ENCODE results near the gene SACM1L.

SACM1L gene, protein sequence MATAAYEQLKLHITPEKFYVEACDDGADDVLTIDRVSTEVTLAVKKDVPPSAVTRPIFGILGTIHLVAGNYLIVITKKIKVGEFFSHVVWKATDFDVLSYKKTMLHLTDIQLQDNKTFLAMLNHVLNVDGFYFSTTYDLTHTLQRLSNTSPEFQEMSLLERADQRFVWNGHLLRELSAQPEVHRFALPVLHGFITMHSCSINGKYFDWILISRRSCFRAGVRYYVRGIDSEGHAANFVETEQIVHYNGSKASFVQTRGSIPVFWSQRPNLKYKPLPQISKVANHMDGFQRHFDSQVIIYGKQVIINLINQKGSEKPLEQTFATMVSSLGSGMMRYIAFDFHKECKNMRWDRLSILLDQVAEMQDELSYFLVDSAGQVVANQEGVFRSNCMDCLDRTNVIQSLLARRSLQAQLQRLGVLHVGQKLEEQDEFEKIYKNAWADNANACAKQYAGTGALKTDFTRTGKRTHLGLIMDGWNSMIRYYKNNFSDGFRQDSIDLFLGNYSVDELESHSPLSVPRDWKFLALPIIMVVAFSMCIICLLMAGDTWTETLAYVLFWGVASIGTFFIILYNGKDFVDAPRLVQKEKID

DNA sequence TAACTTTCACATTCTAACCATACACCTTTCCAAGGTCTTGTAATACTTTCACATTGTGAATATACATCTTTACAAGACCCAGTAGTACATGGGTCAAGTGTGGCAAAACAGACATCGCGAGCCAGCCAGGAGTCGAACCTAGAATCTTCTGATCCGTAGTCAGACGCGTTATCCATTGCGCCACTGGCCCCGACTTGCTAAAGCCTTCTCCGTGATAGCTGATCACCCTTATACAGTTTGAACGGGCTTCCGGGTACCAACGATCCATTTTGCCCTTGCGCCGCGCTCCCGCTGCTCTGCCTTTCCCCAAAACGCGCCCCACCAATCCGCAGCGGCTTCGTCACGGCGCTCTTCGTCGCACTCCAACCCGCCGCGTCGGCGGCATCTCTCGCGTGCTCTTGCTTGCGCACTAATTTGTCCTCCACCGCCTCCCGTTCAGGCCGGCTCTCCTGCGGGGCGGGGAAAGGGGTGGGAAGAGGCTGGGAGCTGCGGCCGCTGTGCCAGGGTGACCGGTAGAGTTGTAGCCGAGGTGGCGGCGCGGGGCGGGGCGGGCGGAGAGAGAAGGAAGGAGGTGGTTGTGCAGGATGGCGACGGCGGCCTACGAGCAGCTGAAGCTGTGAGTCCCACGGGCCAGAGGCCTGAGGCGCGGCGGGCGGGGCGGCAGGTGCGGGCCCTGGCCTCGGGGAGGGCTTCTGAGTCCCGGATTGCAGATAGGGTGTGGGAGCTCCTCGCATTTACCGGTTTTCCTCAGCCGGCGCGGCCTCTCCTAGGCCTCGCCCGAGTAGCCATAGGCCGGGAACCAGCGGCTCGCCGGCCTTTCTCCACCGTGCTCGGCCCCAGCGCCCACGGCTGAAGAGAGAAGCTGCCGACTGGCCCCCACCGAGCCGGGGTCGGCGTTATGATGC lies at the start of gene SACM1L:
SACM1L (plus strand) TSS at position 515 of the 905 bp plus-strand sequence; CDS start at position 585, 70 bp downstream.
- TF ChIP-seq, protein P1, sequence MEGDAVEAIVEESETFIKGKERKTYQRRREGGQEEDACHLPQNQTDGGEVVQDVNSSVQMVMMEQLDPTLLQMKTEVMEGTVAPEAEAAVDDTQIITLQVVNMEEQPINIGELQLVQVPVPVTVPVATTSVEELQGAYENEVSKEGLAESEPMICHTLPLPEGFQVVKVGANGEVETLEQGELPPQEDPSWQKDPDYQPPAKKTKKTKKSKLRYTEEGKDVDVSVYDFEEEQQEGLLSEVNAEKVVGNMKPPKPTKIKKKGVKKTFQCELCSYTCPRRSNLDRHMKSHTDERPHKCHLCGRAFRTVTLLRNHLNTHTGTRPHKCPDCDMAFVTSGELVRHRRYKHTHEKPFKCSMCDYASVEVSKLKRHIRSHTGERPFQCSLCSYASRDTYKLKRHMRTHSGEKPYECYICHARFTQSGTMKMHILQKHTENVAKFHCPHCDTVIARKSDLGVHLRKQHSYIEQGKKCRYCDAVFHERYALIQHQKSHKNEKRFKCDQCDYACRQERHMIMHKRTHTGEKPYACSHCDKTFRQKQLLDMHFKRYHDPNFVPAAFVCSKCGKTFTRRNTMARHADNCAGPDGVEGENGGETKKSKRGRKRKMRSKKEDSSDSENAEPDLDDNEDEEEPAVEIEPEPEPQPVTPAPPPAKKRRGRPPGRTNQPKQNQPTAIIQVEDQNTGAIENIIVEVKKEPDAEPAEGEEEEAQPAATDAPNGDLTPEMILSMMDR (IDR thresholded peaks at IDR 0.05; ENCODE audit: control insufficient read depth, insufficient read depth, low read depth, low read length, missing control alignments): no peak
- H3K4me3 ChIP-seq (ENCODE audit: control insufficient read depth, low read depth, low read length): peak within 1 kb of the TSS; percentile 76
- DNase-seq (ENCODE audit: low read depth): peak; percentile 94

DNA sequence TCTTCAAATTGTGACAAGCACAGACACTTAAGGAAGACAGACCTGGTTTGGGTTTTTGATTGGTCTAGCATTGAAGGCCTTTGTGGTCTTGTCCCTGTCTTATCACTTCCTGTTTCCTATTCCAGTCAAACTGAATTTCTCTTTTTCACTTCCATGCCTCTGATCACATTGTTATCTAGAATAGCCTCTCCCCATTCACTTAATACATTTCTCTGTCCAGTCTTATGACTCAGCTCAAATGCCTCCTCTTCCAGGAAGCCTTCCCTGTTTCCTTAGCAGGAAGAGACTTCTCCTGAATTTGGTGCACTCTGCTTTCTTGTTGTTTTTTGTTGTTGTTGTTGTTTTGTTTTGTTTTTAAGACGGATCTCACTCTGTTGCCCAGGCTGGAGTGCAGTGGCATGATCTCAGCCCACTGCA lies 49.1 kb upstream of the SACM1L start:
- no peak for DNase-seq (ENCODE audit: low read depth)
- no peak overlapping the region for H3K4me3 ChIP-seq (ENCODE audit: control insufficient read depth, low read depth, low read length)
- TF ChIP-seq, protein P1 (IDR thresholded peaks at IDR 0.05; ENCODE audit: control insufficient read depth, insufficient read depth, low read depth, low read length, missing control alignments): no peak

DNA sequence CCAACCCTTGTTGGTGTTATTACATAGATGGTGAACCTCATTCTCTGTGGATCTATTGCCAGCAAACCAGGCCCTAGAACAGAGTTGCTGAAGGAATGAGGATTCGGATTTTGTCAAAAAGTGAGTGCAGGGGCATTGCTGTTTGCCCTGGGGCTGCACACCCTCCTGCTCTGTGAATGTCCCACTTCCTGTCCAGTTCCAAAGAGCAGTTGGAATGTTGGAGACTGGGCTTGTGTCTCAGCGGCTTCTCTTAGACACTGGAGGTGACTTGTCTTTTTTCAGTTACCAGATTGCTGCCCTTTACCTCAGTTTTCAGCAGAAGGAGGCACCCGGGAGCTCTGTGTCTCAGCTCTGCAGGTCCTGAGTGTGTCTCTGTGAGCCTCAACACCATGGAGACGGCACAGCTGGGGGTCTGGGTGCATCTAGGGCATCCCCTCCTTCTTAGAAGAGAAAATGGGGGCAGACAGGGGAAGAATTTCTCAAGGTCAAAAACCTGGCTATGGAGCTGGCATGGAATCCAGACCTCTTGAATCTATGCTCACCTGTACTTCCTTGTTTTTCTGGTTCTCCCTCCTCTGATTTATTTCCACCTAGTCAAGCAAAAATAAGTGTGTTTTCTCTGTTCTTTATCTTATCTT lies 48.4 kb upstream of the SACM1L start:
- H3K4me3 ChIP-seq (ENCODE audit: control insufficient read depth, low read depth, low read length): no peak overlapping the region
- no peak for DNase-seq (ENCODE audit: low read depth)
- TF ChIP-seq, protein P1 (IDR thresholded peaks at IDR 0.05; ENCODE audit: control insufficient read depth, insufficient read depth, low read depth, low read length, missing control alignments): no peak

DNA sequence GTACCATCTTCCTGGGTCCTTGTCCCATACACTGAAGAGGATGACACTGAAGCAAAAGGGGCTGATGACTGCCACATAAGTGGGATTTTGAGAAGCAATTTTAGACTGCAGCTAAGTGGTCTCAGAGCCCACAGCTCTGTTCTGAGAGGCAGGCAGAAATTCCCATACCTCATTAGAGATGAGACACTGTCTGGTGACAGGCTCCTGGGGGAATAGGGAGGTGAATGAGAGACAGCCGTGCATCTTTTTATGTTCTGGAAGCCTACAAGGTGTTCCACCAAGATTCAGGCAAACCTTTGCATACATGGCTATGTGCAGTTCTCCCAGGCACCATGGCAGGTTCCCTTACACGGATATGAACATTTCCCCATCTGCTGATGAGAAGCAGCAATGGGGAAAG lies 47.4 kb upstream of the SACM1L start:
- no peak overlapping the region for H3K4me3 ChIP-seq (ENCODE audit: control insufficient read depth, low read depth, low read length)
- no peak for DNase-seq (ENCODE audit: low read depth)
- TF ChIP-seq, protein P1 (IDR thresholded peaks at IDR 0.05; ENCODE audit: control insufficient read depth, insufficient read depth, low read depth, low read length, missing control alignments): no peak

DNA sequence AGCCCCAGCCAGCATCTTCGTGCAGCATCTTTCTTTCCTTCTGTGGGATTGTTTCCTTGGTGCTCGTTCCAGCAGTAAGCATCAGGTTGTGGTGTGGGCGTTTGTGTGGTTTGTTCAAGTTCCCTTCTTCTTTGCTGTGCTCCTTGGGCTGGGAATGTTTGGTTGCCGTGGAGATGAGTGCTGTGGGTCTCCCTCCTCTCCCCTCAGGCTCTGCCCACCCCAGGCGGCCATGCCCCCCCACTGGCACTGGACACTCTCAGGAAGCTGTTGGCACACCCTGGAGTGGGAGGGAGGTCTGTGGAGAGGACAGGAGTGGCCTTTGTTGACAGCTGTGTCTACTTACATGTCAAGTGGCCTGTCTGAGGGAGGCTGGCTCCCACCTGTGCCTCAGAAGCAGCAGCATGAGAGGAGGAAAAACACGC lies 46.5 kb upstream of the SACM1L start:
- H3K4me3 ChIP-seq (ENCODE audit: control insufficient read depth, low read depth, low read length): no peak overlapping the region
- TF ChIP-seq, protein P1 (IDR thresholded peaks at IDR 0.05; ENCODE audit: control insufficient read depth, insufficient read depth, low read depth, low read length, missing control alignments): no peak
- DNase-seq (ENCODE audit: low read depth): no peak

Measured in AG09309 (cell line).